Measurements from ENCODE around the gene MARCHF10. TPM values are rescaled to one million over a fixed set of nuclear protein-coding genes. Genes with fewer than 3 reads are reported as not detected.
"Not testable (repeated sequence)": the region's sequence is repeated elsewhere in the genome, so short reads cannot be mapped to it uniquely, and the experiment has no call there.

Gene MARCHF10
- total RNA-seq, 4 donors from 2014 or later, result 2.1 TPM; not detected in 3

- H3K27me3 ChIP-seq, result no peaks in the 10 kb centered on the region
- H3K36me3 ChIP-seq, result no peaks in the 10 kb centered on the region
- H3K27ac ChIP-seq, result no peak overlapping the region
- H3K4me3 ChIP-seq, result no peak overlapping the region
- 57 to 70% methylated on average over 2 of the region's 2 CpGs for WGBS, 2 donors (ENCODE audit: low coverage in 1 of 2)
- no peaks in the 10 kb centered on the region for H3K9me3 ChIP-seq
- H3K4me1 ChIP-seq, result peaks cover 0 to 4% (median 0%) of the 10 kb centered on the region in 4 donors
- in situ Hi-C loops (cut with MboI; ENCODE audit: low pct_ligation_motif_present in 1 of 4, low pct_unique_long_range_greater_than_20kb in 1 of 4, low sequenced_read_pairs in 3 of 4) (no loop called here), intact Hi-C loops (cut with DNase I; ENCODE audit: low total_unique reads) (no loop called here)
- no peak for DNase-seq
- TF ChIP-seq EP300 (IDR thresholded peaks at IDR 0.05; ENCODE audit: low read depth) (no peak), POLR2AphosphoS5 (IDR thresholded peaks at IDR 0.05) (no peak), POLR2A (IDR thresholded peaks at IDR 0.05) (no peak), CTCF (IDR thresholded peaks at IDR 0.05) (no peak)
These were observed 21.5 kb downstream of the MARCHF10 start for GRCh38 chr17:62786646-62787045.

GRCh38 chr17:62785983-62786382, 22.1 kb downstream of the MARCHF10 start:
- intact Hi-C loops (cut with DNase I; ENCODE audit: low total_unique reads); in situ Hi-C loops (cut with MboI; ENCODE audit: low pct_ligation_motif_present in 1 of 4, low pct_unique_long_range_greater_than_20kb in 1 of 4, low sequenced_read_pairs in 3 of 4); H3K36me3 ChIP-seq; H3K27ac ChIP-seq; H3K4me3 ChIP-seq; H3K4me1 ChIP-seq; DNase-seq; H3K27me3 ChIP-seq; H3K9me3 ChIP-seq: not testable (repeated sequence)
- WGBS, 2 donors (ENCODE audit: low coverage in 1 of 2), result 84% methylated on average over 1 of the region's 1 CpG; no CpG with 5 or more reads in 1 of the 2 donors

GRCh38 chr17:62782730-62783270, 25.3 kb downstream of the MARCHF10 start:
- Histone ChIP-seq H3K27me3 (no peaks in the 10 kb centered on the region), H3K4me3 (no peak overlapping the region), H3K4me1 (no peaks in the 10 kb centered on the region), H3K9me3 (no peaks in the 10 kb centered on the region), H3K27ac (no peak overlapping the region), H3K36me3 (no peaks in the 10 kb centered on the region)
- intact Hi-C loops (cut with DNase I; ENCODE audit: low total_unique reads) (no loop called here), in situ Hi-C loops (cut with MboI; ENCODE audit: low pct_ligation_motif_present in 1 of 4, low pct_unique_long_range_greater_than_20kb in 1 of 4, low sequenced_read_pairs in 3 of 4) (no loop called here)
- 77 to 88% methylated on average over 1 of the region's 1 CpG for whole genome bisulfite sequencing, 2 donors (ENCODE audit: low coverage in 1 of 2)
- no peak for TF ChIP-seq EP300 (IDR thresholded peaks at IDR 0.05; ENCODE audit: low read depth)
- no peak for TF ChIP-seq CTCF (IDR thresholded peaks at IDR 0.05)
- TF ChIP-seq POLR2AphosphoS5 (IDR thresholded peaks at IDR 0.05), result no peak
- no peak for TF ChIP-seq POLR2A (IDR thresholded peaks at IDR 0.05)
- DNase-seq, result no peak

GRCh38 chr17:62781831-62782251, 26.3 kb downstream of the MARCHF10 start:
- 60% methylated on average over 1 to 2 of the region's 2 CpGs for WGBS, 2 donors (ENCODE audit: low coverage in 1 of 2)

More at GRCh38 chr17:62781831-62782251, 26.3 kb downstream of the MARCHF10 start:
- H3K27ac ChIP-seq, result no peak overlapping the region
- intact Hi-C loops (cut with DNase I; ENCODE audit: low total_unique reads) (no loop called here), in situ Hi-C loops (cut with MboI; ENCODE audit: low pct_ligation_motif_present in 1 of 4, low pct_unique_long_range_greater_than_20kb in 1 of 4, low sequenced_read_pairs in 3 of 4) (no loop called here)
- no peaks in the 10 kb centered on the region for H3K27me3 ChIP-seq
- no peaks in the 10 kb centered on the region for H3K36me3 ChIP-seq
- no peaks in the 10 kb centered on the region for H3K9me3 ChIP-seq
- no peak overlapping the region for H3K4me3 ChIP-seq
- no peak for DNase-seq
- H3K4me1 ChIP-seq, result no peaks in the 10 kb centered on the region
- TF ChIP-seq CTCF (IDR thresholded peaks at IDR 0.05) (no peak), EP300 (IDR thresholded peaks at IDR 0.05; ENCODE audit: low read depth) (no peak), POLR2AphosphoS5 (IDR thresholded peaks at IDR 0.05) (no peak), POLR2A (IDR thresholded peaks at IDR 0.05) (no peak)

All from transverse colon (tissue), 4 donors.